HEK293T (cell line): ENCODE data around the gene CHAMP1.
A peak's percentile ranks its signal among the peaks of the same experiment; 100 is the strongest.

Source experiments
- CTCF ChIA-PET: fragments of 350-600 bp; formaldehyde crosslinking; extraction: SDS; loops from one replicate; lab custom pipeline; 2021; ENCODE audit warnings: antibody characterized with exemption, inconsistent platforms; lab: Yijun Ruan, JAX
- POLR2A ChIA-PET: fragments of 350-600 bp; formaldehyde crosslinking; extraction: SDS; loops from one replicate; lab custom pipeline; 2020; ENCODE audit warnings: antibody characterized with exemption, inconsistent platforms; lab: Yijun Ruan, JAX
- DNase-seq: peaks from one replicate; pipeline ENCODE4 v3.0.0; 2012; ENCODE audit warnings: mixed read lengths; ENCODE audit errors: extremely low spot score
- ARNT ChIP-seq: fragments of 450-650 bp; IDR thresholded peaks from 2 replicates; pipeline ENCODE4 v1.6.1; 2017; ENCODE audit warnings: mild to moderate bottlenecking
- BHLHE40 ChIP-seq: fragments of 450-650 bp; IDR thresholded peaks from 2 replicates; pipeline ENCODE4 v1.6.1; 2016; ENCODE audit warnings: mild to moderate bottlenecking, moderate library complexity, borderline replicate concordance
- CTBP1 ChIP-seq: fragments of 450-650 bp; IDR thresholded peaks from 2 replicates; pipeline ENCODE4 v1.6.1; 2016; ENCODE audit warnings: borderline replicate concordance
- ELF4 ChIP-seq: fragments of 450-650 bp; IDR thresholded peaks from 2 replicates; pipeline ENCODE4 v1.6.1; 2017; ENCODE audit warnings: antibody characterized with exemption
- FOXA1 ChIP-seq: fragments of 450-650 bp; IDR thresholded peaks from 2 replicates; pipeline ENCODE4 v1.6.1; 2016; ENCODE audit warnings: mild to moderate bottlenecking
- FOXK2 ChIP-seq: fragments of 450-650 bp; IDR thresholded peaks from 2 replicates; pipeline ENCODE4 v1.6.1; 2016; ENCODE audit warnings: mild to moderate bottlenecking
- FOXM1 ChIP-seq: fragments of 450-650 bp; IDR thresholded peaks from 2 replicates; pipeline ENCODE4 v1.6.1; 2017; ENCODE audit warnings: mild to moderate bottlenecking, borderline replicate concordance
- HDGF ChIP-seq: fragments of 450-650 bp; IDR thresholded peaks from 2 replicates; pipeline ENCODE4 v1.6.1; 2017; ENCODE audit warnings: antibody characterized with exemption, borderline replicate concordance
- L3MBTL2 ChIP-seq: fragments of 450-650 bp; conservative IDR thresholded peaks from 2 replicates; pipeline ENCODE4 v1.6.1; 2016; ENCODE audit warnings: mild to moderate bottlenecking
- LEF1 ChIP-seq: fragments of 450-650 bp; IDR thresholded peaks from 2 replicates; pipeline ENCODE4 v1.6.1; 2017; ENCODE audit warnings: mild to moderate bottlenecking, borderline replicate concordance
- NFRKB ChIP-seq: fragments of 450-650 bp; IDR thresholded peaks from 2 replicates; pipeline ENCODE4 v1.6.1; 2016; ENCODE audit warnings: mild to moderate bottlenecking, moderate library complexity
- SP1 ChIP-seq: fragments of 450-650 bp; IDR thresholded peaks from 2 replicates; pipeline ENCODE4 v1.6.1; 2017
- SUZ12 ChIP-seq: fragments of 450-650 bp; IDR thresholded peaks from 2 replicates; pipeline ENCODE4 v1.6.1; 2016; ENCODE audit warnings: mild to moderate bottlenecking
- TARDBP ChIP-seq: fragments of 450-650 bp; IDR thresholded peaks from 2 replicates; pipeline ENCODE4 v1.6.1; 2016
- ZNF384 ChIP-seq: fragments of 450-650 bp; IDR thresholded peaks from 2 replicates; pipeline ENCODE4 v1.6.1; 2016
- TF ChIP-seq, protein P1 (sequence below): fragments of 450-650 bp; IDR thresholded peaks from 2 replicates; pipeline ENCODE4 v1.6.1; 2016

Gene CHAMP1

GRCh38 chr13:114272977-114273376 is 41.3 kb upstream of the CHAMP1 start:
- ChIA-PET CTCF (no interaction called here), POLR2A (no interaction called here)
- TF ChIP-seq TARDBP = no peak
- TF ChIP-seq HDGF = no peak
- TF ChIP-seq FOXM1 = no peak
- TF ChIP-seq SUZ12 = no peak
- no peak for TF ChIP-seq BHLHE40
- no peak for TF ChIP-seq SP1
- no peak for TF ChIP-seq L3MBTL2
- no peak for TF ChIP-seq FOXK2
- no peak for TF ChIP-seq ARNT
- TF ChIP-seq, protein P1, sequence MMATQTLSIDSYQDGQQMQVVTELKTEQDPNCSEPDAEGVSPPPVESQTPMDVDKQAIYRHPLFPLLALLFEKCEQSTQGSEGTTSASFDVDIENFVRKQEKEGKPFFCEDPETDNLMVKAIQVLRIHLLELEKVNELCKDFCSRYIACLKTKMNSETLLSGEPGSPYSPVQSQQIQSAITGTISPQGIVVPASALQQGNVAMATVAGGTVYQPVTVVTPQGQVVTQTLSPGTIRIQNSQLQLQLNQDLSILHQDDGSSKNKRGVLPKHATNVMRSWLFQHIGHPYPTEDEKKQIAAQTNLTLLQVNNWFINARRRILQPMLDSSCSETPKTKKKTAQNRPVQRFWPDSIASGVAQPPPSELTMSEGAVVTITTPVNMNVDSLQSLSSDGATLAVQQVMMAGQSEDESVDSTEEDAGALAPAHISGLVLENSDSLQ = no peak
- no peak for TF ChIP-seq NFRKB
- TF ChIP-seq ELF4 = no peak
- TF ChIP-seq FOXA1 = no peak
- TF ChIP-seq ZNF384 = no peak
- no peak for TF ChIP-seq CTBP1
- TF ChIP-seq LEF1 = no peak
- DNase-seq = no peak

DNA sequence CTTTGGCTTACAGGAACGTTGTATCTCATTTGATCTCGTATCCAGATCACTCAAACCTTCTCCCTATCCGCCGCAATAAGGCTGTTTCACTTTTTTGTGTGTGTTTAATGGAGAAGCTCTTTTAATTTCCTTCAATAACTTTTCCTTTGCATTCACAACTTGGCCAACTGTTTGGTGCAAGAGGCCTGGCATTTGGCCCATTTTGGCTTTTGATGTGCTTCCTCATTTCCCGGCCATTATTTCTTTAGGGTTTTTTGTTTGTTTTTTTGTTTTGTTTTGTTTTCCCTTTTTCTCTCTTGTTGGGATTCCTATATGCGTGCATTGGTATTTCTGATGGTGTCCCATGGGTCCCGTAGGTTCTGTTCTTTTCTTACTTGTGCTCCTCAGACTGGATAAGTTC is 39.0 kb upstream of the CHAMP1 start:
- ChIA-PET POLR2A (no interaction called here), CTCF (no interaction called here)
- no peak for DNase-seq
- TF ChIP-seq SP1 (no peak), ELF4 (no peak), L3MBTL2 (no peak), LEF1 (no peak), FOXK2 (no peak), SUZ12 (no peak), HDGF (no peak)
- TF ChIP-seq, protein P1 = no peak

DNA sequence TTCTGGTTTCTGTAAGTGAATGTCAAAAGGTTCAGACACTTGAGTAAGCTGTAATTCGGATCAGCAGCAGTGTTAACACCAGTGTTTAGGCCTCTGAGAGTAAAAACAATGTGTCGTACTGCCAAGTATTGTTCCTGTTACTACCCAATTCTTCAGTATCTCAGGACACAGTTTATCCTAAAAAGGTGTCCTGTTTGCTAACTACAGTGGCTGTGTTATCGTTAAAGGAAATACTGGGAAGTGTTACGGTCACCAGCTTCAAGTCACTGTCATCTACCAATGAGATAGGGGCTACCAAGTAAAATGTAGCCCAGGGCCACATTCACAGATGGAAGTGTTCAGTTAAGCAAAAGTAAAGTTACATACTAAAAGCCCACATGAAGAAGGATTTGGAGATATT is 35.2 kb upstream of the CHAMP1 start:
- DNase-seq = no peak
- ChIA-PET POLR2A (no interaction called here), CTCF (no interaction called here)
- TF ChIP-seq FOXA1 = no peak
- TF ChIP-seq FOXK2 = no peak
- TF ChIP-seq FOXM1 = no peak
- no peak for TF ChIP-seq HDGF
- TF ChIP-seq ARNT = no peak
- no peak for TF ChIP-seq SUZ12

DNA sequence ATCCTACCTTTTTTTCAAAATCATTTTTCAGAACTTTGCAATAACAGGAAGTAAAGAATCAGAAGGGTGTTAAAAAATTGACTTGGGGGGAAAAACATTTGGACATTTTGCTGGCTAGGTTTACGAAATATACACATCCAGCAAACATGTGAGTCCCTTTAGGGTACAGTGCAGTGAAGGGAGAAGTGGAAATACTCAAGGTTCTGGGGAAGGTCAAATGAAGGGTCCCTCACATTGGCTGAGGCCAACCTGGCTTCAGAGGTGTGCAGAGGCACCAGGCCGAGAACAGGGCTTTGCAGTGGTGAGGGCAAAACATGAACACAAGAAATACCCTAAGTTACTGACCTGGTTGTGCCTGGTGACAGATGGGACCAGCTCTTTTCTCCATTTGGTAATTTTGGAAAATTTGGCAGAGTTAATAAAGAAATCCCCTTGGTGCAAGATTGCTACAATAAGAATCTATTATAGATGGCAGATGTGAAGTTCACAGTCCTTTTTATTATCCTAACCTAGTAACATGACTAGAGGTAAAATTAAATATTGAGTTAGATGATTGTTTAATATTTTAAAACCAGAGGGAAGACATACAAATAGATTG is 34.4 kb upstream of the CHAMP1 start:
- ChIA-PET CTCF (no interaction called here), POLR2A (interaction anchor here (1.2 kb wide), 1 partner anchor 30 kb away, joined by 3 read pairs; no protein-coding TSS in a partner anchor)
- no peak for DNase-seq
- TF ChIP-seq SUZ12 (no peak), L3MBTL2 (no peak), FOXA1 (no peak), BHLHE40 (no peak), FOXM1 (no peak), ZNF384 (no peak), SP1 (no peak), ELF4 (no peak), CTBP1 (no peak), NFRKB (no peak), HDGF (no peak), FOXK2 (no peak), TARDBP (no peak), LEF1 (no peak), ARNT (no peak)
- TF ChIP-seq, protein P1 = no peak

GRCh38 chr13:114281351-114282040 is 32.8 kb upstream of the CHAMP1 start, which contains the start of gene UPF3A:
TSS of gene UPF3A (plus strand) at chr13:114281601. CDS start at chr13:114281640, 39 bp downstream.
- POLR2A ChIA-PET = interaction anchor here (0.9 to 1.1 kb wide), 4 partner anchors 13 to 35 kb away, joined by 3 to 4 read pairs (median 4); no protein-coding TSS in a partner anchor
- CTCF ChIA-PET = no interaction called here

GRCh38 chr13:114282041-114282670 is 32.1 kb upstream of the CHAMP1 start:
- ChIA-PET CTCF (no interaction called here), POLR2A (interaction anchor here (0.9 to 1.1 kb wide), 4 partner anchors 12 to 34 kb away, joined by 3 to 4 read pairs (median 4); no protein-coding TSS in a partner anchor)
- DNase-seq = peak; percentile 35
- 0 out of 2 replicates have a peak, but pooled peaks have one; percentile 19 for TF ChIP-seq L3MBTL2
- no peak for TF ChIP-seq SP1
- no peak for TF ChIP-seq CTBP1
- TF ChIP-seq FOXK2 = no peak

More at GRCh38 chr13:114281351-114282040, 32.8 kb upstream of the CHAMP1 start, which contains the start of gene UPF3A:
- peak; percentile 74 for DNase-seq
- peak; percentile 63 for TF ChIP-seq L3MBTL2
- no peak for TF ChIP-seq SP1
